GM21825 (cell line): ENCODE data around the gene GVQW3.

Experiments
- ATAC-seq: cut with Tn5 transposase; IDR thresholded peaks from one replicate; pipeline ENCODE4 v1.9.1; 2021; ENCODE audit warnings: mild to moderate bottlenecking, moderate library complexity; ENCODE audit not compliant: unreplicated experiment

Gene GVQW3

DNA sequence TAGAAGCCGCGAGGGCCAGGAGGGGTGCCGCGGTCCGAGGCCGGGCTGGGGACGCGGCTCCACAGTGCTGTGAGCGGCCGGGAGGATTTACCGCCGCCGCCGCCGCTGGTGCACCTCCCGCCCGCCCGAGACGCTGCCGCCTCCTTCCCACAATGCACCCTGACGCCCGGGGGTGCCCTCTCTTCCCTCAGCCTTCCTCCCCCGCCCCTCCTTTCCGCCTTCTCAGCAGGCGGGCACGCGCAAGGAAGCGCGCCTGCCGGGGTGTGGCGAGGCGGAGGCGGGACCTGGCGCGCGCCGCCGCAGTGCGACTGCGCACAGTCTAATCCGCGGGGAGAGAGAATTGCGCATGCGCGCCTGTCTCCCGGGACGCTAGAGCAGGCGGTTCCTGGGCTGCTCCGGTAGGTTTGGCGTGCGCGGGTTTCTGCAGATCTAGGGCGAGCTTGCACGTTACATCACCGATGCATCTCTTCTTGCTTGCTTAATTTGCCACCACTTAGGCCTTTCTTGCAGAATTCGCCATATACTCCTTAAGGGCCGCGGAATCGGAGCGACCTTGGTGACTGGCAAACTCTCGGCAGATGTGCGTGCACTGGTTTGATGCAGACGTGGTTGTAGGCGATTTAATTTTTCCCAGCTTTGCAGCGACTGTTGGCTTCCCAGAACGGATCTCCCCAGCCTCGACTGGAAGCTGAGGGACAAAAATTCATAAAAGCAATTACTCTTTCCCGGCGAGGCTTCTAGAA, at the start of gene GVQW3, which contains the start of gene THAP12:
TSS of gene GVQW3 (plus strand) at position 347 of the 743 bp plus-strand sequence. CDS start 506 bp downstream, outside the sequence.
TSS of gene THAP12 (minus strand) at position 156 of the 743 bp plus-strand sequence. CDS start 296 bp downstream, outside the sequence.
- ATAC-seq, result peak; percentile 77

DNA sequence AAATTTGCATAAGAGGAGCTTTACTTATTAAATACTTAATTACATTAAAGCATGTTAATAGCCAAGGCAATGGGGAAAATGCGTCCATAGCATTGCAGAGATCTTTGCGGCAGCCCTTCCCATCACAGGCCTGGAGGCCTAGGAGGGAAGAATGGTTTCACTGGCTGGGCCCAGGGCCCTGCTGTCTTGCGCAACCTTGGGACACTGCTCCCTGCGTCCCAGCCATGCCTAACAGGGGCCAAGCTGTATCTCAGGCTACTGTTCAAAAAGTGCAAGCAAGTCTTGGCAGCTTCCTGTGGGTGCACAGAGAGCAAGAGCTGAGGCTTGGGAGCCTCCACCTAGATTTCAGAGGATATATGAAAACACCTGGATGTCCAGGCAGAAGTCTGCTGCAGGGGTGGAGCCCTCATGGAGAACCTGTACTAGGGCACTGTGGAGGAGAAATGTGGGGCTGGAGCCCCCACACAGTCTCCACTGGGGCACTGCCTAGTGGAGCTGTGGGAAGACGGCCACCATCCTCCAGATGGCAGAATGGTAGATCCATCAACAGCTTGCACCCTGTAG, 46.2 kb upstream of the GVQW3 start:
- no peak for ATAC-seq

DNA sequence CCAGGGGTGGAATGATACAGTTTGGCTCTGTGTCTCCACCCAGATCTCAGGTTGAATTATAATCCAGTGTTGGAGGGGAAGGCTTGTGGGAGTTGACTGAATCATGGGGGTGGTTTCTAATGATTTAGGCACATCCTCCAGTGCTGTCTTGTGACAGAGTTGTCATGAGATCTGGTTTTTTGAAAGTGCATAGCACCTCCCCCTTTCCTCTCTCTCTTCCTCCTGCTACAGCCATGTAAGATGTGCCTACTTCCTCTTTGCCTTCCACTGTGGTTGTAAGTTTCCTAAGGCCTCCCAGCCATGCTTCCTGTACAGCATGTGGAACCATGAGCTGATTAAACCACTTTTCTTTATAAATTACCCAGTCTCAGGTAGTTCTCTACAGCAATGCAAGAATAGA, 45.3 kb upstream of the GVQW3 start:
- ATAC-seq, result no peak

DNA sequence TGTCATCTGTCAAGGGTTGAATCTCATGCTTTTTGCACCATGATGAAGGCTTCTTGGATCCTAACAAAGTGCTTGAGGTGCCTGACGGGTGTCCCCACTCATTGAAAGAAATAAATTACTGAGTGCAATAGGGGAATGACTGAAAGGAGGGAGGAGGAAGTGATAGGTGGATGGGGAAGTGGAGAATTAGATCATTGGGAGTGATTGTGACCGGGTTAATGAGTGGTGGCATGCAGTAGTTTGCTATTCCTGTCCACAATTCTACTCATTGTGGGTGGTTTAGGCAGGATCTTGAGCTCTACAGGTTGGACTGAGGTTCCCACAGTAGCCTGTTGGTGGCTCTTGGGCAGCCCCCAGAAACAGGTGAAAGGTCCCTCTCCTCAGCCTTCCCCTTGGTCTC, 44.5 kb upstream of the GVQW3 start:
- ATAC-seq, result no peak

DNA sequence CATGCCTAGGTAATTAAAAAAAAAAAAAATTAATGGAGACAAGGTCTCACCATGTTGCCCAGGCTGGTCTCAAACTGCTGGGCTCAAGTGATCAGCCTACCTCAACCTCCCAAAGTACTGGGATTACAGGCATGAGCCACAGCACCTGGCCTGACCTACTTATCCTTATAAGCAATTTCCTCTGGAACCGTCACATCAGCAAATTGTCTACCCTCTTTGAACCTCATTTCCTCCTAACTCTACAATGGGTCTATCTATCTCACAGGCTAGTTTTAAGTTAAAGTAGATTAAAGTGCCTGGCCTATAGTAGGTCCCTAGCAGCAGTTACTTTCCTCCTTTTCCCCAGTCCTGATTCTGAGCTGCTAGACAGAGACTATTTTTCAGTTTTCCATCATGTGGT, 43.7 kb upstream of the GVQW3 start:
- ATAC-seq, result no peak

DNA sequence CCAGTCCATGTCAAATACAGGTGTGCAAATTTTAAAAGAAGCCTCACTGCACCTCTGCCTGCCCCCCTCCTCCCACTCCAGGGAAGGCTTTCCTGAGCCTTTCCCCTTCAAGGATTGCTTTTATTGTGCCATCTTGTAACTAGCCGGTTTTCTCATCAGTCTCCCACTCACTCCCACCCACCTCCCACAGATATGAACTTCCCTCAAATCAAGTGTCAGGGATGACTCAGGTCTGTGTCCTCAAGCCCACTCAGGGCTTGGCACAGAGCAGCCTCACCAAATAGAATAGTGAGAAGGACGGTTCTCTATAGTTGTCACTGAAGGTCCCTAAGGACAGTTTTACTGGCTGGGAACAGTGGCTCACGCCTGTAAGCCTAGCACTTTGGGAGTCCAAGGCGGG, 43.2 kb upstream of the GVQW3 start:
- no peak for ATAC-seq

DNA sequence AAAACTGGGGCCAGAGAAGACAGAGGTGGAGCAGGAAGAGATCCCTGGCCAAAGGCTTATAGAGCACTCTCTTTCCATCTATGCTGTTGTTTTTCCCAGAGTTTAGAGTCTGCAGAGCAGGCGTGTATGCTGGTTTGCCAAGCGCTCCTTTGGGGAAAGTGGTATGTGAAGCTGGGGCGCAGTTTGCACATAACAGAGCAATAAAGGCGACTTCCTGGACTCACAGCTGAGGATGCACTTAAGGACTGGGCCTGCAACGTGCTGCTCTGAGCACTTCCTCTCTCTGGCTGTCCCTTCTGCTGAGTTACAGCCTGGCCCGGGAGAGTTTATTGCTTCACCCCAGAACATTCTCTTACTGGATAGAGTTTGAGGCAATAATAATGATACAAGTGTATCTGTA, 41.9 kb upstream of the GVQW3 start:
- no peak for ATAC-seq

DNA sequence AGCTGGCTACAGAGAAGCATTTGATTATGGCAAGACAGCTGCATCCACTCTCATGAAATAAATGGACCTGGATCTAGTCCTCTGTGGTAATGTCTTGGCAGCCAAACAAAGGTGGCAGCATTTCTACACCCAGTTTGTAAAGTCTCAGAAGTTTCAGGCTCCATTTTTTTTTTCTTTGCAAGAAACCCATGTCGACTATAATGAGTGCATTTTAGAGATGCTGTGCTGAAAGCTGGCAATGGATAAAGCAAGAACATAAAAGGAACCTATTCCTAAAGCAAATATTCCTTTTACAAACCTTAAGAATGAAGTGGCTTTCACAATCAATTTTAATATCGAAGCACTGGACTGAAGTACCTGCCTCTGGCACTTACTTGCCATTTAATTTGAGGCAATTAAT, 33.7 kb upstream of the GVQW3 start:
- ATAC-seq, result no peak

DNA sequence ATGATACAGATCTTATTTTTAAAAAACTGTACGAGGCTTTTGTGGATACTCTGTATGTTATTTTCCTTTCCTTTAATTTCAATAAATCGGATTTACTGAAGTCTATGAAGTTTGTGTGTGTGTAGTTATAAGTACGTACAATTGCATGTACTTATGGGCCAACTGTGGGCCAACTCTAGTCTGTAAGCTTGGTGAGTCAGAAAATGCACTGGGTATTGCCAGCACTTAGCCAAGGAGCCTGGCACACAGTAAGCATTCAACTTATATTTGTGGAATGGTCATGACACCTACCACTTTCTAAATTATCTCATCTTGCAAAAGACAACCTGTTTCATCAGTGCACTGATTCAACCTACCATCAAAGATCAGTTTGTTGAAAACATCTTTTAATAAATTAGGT, 32.8 kb upstream of the GVQW3 start:
- ATAC-seq, result no peak

DNA sequence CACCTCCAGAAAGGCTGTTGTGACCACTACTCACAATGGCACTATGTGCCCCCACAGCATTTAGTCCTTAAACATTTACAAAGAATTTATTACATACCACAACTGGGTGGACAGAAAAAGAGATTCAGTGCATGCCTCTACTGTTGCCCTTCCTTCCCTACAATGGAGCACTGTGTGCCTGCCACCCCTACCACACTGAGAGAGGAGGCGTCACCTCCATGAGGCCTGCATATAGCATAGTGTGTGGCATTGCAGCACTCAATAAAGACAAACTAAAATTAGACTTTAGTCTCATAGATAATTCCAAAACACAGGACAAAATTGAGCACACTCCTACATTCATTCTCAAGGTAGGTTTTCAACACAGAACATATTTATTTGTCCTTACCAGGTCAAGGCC, 26.0 kb upstream of the GVQW3 start:
- no peak for ATAC-seq

DNA sequence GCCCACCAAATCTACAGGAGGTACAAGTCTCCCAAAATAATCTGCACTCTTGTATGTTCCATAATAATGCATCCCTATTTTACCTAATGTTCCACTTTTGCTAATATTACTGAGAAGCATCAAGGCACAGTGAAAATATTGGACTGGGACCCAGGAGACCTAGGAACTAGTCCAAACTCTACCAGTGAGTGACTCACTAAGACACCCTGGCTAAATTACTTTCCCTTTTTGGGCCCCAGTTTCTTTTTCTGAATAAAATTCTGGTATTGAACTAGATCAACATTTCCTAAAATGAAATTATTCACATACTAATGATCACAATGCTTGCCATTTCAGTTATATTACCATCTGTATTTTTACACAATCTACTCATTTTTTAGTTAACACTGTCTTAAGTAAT, 19.7 kb upstream of the GVQW3 start:
- ATAC-seq, result no peak

DNA sequence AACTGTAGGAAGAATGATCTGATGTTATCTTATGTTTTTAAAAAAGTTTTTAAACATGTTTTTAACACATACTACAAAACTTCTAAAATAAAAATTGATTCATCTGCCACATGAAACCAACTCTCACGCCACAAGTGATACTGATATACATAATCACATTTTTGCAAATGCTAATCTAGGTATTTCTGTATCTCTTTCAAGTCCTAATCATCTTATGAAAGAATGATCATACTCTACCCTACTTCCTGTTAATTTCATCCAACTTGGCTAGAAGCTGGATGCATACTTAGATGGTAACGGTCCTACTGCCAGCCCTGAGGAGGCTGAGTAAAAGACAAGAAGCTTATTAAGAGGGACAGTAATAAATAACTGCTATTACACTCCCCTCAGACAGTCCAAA, 19.3 kb upstream of the GVQW3 start:
- no peak for ATAC-seq

DNA sequence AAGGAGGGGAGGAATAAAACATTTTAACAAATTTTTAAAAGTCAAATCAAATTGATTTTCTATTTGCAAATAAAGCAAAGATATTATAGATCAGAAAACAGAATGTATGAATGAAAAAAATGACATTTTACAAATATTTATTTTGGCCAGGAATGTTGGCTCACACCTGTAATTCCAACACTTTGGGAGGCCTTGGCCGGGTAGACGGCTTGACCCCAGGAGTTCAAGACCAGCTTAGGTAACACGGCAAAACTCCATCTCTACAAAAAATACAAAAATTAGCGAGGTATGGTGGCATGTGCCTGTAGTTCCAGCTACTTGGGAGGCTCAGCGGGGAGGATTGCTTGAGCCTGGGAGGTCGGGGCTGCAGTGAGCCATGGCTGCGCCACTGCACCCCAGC, 18.4 kb upstream of the GVQW3 start:
- no peak for ATAC-seq

DNA sequence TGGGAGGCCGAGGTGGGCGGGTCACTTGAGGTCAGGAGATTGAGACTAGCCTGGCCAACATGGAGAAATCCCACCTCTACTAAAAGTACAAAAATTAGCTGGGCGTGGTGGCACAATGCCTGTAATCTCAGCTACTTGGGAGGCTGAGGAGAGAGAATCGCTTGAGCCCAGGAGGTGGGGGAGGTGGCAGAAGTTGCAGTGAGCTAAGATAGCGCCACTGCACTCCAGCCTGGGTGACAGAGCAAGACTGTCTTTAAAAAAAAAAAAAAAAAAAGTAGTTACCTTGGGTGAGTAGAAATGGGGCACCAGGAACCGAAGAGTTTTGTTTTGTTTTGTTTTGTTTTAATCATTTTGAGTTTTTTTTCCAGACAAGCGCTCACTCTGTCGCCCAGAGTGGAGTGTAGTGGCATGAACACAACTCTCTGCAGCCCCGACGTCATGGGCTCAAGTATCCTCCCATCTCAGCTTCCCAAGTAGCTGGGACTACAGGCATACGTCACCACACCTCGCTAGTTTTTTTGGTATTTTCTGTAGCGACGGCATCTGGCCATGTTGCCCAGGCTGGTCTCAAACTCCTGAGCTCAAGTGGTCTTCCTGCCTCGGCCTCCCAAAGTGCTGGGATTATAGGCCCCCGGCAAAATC, 16.0 kb upstream of the GVQW3 start:
- ATAC-seq, result no peak

DNA sequence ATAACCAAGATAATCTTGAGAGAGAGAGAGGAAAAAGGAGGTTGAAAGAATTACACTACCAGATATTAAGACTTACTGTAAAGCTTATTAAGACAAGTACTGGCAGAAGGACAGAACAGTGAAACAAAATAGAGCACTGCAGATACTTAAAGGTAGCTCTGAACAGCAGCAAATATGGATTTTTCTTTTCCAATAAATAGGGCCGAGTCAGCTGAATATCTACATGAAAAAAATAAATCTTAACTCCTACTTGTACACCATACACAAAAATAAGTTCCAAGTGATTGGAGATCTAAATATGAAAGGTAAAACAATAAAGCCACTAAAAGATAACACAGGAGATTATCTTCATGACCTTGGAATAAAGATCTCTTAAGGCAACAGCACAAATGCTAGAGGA, 12.6 kb upstream of the GVQW3 start:
- ATAC-seq, result no peak

DNA sequence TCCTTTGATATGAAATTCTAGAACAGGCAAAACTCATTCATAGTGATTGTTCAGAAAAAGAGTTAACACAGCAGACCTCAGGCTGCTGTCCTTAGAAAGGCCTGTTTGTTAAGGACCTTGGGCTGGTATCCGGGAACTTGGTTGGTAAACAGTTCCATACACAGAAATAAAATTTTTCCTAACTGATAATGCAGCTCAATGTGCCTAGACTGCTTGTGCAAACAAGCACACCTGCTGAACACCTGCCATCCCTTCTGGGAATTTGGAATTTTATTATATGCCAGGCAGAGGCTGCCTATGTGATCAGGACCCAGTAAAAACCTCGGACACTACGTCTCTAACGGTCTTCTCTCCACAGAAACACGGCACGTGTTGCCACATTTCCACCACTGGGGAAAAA, 11.7 kb upstream of the GVQW3 start:
- no peak for ATAC-seq

DNA sequence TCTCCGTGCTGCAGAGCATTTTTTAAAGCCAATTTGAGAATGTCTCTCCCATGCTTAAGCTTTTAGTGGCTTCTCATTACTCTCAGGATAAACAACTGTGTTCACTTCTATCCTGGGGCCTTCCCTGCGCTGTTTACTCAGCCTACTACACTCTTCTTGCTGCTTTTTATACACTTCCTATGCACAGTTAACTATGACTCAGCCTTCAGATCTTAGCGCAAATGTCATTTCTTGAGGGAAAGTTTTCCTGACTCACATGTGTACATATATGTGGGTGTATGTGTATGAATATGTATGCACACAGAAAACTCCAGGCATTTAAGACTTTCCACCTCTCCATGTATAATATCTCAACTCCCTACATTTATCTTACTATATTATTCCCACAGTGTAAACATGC, 10.0 kb upstream of the GVQW3 start:
- peak; percentile 75 for ATAC-seq

DNA sequence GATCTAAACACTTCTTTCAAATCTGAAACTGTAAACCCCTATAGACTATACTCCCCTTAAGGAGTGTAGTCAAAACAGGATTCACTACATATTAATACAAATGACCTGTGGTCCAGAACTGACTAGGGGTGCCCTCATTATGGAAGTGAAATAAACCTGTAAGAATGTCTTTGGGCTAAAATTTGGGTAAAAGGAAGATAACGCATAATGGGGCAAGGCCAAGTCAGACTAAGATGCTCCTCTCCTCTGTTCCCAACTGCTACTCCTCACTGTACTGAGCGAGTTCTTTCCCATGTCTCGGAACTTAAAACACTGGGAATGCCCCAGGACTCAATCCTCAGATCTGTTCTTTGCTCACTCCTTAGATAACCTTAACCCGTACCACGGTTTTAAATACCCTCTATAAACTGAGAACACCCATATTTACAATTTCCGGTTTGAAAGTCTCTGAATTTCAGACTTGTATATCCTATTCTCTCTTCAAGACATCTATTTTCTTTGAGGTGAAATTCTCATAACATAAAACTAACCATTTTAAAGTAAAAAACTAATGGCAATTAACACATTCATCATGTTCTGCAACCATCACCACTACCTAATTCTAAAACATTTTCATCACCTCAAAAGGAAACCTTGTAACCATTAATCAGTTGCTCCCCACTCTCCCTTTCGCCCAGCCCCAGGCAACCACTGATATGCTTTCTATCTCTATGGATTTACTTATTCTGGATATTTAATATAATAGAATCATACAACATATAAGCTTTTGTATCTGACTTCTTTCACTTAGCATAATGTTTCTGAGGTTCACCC, 4.2 kb upstream of the GVQW3 start:
- ATAC-seq, result no peak

DNA sequence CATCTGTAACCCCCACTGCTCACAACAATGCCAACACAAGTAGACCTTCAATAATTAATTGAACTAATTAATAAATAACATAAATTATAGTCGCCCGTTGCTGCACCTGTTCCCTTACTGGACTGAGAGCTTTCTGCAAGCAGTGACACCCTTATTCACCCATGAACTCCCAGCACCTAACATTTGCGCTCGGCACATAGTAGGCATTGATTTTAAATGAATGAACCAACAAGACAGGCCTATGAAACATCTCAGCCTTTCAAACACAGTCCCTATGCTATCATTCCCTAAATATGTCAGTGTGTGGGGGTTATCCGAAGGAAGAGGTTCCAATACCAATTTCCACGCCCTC, 1.3 kb upstream of the GVQW3 start:
- no peak for ATAC-seq

DNA sequence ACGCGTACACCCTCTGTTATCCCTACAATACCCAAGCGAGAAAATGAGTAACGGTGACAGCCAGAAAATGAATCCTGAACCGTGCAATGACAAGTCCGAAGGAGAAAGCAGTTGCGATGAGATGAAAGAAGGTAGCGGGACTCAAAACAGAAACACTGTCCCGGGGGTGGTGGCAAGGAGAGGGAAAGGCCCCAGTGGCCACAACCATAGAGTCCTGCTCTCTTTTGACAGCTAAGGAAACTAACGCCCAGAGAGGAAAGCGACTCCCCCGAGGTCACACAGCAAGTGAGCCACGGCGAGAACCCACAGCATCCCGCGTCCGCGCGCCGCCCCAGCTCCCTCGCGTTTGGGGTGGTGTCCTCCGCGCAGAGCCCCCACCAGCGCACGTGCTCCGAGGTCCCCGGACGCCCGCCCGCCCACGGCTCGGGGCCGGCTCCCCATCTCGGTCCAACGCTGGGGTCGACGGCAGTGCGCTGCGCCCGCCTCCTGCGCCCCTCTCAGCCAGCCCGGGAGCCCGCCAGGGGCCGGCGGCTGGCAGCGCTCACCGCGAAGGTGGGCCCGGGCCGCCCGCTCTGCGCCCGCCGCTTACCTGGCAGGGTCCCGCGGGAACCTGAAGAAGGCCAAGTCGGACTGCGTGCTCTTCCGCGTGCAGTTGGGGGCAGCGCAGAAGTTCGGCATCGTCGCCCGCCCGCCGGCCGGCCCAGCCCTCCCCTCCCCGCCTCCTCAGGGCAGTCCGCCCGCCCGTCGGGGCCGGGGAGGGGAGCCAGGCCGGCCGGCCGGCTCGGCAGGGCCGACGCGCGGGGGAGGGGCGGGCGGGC, 755 bp upstream of the GVQW3 start:
- peak; percentile 16 for ATAC-seq

DNA sequence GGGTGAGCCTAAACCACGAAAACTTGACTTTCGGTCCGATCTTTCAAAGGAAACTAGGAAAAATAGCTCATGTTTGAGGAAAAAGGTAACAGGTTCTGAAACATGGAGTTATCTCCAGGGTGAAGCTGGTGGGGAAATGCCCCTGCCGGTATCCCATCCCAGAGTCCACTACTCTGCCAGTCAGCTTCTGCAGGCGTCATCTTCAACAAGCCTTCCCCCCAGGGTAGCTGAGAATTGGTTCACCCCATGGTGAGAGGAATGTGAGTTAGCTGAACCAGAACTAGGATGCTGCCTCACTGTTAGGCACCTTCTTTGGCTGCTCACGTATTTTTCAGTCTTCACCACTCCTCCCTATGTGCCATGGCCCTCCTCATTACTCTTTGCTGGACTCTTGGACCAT, 1.1 kb downstream of the GVQW3 start:
- no peak for ATAC-seq
